NCI-H82 (cell line): ENCODE results near the gene MYMX.
"Not testable (repeated sequence)": the region's sequence is repeated elsewhere in the genome, so short reads cannot be mapped to it uniquely, and the experiment has no call there.

Experiments
- DNase-seq: peaks from one replicate; lab custom pipeline; 2025; lab: John Stamatoyannopoulos, UW

The MYMX gene

DNA sequence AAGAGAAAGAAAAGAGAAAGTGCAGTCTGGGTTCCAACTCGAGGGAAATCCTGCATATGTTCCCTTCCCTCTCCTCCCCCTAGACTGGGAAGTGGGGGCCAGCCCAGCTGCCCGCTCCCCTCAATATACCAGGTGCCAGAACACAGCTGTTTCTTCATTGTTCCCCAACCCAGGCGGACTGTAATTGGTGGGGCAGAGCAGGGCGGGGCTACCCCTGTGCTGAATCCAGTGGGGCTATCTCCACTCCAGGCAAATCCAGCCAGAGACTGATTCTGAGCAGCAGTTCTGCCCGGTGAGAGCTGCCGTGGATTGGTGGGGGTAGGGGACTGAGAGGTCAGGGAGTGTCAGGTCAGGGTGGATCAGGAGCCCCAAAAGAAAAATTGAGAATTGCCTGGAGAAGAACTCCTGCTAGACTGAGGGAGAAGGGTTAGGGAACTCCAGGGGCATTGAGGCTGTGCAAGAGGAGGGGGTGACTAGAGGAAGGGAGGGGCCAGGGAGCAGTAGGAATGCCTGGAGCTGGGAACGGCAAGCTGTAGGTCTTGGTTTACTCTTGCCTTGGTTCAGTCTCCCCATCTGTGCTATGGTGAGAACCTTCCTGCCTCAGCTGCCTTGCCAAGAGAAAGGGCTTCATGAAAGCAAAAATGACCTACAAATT, at the start of gene MYMX:
Gene MYMX, plus strand, starts transcription at position 250 of the 655 bp plus-strand sequence. CDS start 546 bp downstream, outside the sequence.
- peak; percentile 72 for DNase-seq

DNA sequence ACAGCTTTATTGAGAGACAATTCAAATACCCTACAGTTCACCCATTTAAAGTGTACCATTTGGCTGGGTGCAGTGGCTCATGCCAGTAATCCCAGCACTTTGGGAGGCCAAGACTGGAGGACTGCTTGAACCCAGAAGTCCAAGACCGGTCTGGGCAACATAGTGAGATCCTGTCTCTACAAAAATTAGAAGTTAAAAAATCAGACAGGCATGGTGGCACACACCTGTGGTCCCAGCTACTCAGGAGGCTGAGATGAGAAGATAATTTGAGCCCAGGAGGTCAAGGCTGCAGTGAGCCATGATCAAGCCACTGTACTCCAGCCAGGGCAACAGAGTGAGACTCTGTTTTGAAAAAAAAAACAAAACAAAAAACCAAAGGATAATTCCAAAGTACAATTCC, 49.2 kb upstream of the MYMX start:
- no peak for DNase-seq

DNA sequence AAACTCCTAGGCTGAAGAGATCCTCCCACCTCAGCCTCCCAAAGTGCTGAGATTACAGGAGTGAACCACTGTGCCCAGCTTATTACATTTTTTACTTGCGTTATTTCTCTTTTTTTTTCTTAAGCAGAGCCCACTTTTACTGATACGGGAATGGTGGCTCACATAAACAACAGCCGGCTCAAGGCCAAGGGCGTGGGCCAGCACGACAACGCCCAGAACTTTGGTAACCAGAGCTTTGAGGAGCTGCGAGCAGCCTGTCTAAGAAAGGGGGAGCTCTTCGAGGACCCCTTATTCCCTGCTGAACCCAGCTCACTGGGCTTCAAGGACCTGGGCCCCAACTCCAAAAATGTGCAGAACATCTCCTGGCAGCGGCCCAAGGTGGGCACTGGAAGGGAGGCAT, 47.6 kb upstream of the MYMX start:
- DNase-seq: no peak

DNA sequence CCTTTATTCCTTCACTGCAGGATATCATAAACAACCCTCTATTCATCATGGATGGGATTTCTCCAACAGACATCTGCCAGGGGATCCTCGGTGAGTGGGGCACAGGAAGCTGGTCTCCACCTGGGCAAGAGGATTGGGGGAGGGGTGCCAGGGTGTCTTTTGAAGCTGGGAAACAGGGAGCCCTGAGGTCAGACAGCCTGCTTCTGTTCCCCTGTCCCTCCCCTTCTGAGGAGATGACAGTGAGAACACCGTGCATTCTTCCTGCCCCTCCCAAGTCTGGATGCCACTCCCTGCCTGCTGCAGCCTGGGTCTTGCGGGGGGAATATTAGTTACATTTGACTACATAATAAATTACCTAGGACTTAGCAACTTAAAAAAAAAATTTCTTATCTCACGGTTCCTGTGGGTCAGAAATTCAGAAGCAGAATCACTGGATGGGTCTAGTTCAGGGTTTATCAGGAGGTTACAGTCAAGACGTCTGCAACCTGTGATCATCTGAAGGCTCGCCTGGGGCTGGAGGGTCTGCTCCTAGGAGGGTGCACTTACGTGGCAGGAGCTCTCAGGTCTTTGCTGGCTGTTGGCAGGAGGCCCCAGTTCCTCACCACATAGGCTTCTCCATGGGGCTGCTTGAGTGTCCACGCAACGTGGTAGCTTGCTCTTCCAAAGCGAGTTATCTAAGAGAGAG, 46.7 kb upstream of the MYMX start:
- no peak for DNase-seq

DNA sequence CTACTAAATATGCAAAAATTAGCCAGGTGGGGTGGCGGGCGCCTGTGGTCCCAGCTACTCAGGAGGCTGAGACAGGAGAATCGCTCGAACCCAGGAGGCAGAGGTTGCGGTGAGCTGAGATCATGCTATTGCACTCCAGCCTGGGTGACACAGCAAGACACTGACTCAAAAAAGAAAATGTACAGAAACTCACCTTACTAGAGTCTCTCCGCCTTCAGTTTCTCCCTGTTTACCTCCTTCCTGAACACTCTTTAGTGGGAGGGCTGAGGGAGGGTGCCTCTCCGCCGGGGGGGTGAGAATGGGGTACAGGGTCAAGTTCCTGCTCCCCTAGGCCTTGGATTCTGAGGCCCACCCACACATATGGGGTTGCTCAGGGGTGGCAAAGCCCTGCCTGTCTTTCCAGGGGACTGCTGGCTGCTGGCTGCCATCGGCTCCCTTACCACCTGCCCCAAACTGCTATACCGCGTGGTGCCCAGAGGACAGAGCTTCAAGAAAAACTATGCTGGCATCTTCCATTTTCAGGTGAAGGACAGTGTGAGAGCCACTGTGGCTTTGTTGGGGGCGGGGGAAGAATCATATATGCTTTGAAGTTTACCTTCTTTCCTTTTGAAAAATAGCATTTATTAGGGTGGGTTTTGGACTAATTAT, 44.7 kb upstream of the MYMX start:
- DNase-seq: no peak

DNA sequence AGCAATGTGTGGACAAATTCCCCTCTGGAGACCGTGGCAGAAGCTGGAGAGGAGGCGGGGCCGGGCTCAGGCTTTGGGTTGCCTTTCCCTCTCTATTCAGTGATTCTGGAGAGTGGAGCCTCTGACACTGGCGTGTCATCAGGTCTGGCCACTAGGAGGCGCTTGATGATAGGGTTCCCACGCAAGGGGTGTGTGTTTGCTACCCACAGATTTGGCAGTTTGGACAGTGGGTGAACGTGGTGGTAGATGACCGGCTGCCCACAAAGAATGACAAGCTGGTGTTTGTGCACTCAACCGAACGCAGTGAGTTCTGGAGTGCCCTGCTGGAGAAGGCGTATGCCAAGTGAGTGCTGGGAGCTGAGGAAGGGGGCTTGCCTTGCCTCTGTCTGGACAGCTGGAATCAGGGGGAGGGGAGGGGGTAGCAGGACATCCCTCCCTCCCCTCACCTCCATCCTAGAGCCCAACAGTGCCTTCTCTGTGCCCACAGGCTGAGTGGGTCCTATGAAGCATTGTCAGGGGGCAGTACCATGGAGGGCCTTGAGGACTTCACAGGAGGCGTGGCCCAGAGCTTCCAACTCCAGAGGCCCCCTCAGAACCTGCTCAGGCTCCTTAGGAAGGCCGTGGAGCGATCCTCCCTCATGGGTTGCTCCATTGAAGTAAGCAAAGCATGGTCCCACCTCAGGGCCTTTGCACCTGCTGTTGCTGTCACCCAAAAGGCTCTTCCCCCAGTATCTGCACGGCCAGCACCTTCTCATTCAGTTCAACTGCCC, 43.8 kb upstream of the MYMX start:
- DNase-seq: peak; percentile 93

DNA sequence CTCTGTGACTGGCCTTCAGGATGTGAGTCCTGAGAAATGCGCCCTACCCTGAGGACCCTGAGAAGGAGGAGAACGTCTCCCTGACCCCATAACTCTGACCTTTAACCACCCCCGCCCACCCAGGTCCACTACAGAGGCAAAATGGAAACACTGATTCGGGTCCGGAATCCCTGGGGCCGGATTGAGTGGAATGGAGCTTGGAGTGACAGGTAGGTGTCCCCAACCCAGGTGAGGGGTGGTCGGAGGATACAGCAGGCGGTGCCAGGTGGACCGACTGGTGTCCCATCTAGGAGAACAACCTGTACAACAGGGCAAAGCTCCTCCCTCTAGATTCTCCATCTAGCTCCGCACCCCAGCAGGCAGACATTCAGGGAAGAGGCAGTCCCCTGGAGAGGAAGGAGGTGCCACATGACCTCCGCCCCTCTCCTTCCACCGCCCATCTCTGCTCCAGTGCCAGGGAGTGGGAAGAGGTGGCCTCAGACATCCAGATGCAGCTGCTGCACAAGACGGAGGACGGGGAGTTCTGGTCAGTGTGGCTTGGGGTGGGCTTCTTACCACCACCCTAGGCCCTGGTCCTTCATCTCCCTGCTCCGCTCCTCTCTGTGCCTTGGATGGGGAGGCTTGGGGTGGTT, 40.5 kb upstream of the MYMX start:
- no peak for DNase-seq

DNA sequence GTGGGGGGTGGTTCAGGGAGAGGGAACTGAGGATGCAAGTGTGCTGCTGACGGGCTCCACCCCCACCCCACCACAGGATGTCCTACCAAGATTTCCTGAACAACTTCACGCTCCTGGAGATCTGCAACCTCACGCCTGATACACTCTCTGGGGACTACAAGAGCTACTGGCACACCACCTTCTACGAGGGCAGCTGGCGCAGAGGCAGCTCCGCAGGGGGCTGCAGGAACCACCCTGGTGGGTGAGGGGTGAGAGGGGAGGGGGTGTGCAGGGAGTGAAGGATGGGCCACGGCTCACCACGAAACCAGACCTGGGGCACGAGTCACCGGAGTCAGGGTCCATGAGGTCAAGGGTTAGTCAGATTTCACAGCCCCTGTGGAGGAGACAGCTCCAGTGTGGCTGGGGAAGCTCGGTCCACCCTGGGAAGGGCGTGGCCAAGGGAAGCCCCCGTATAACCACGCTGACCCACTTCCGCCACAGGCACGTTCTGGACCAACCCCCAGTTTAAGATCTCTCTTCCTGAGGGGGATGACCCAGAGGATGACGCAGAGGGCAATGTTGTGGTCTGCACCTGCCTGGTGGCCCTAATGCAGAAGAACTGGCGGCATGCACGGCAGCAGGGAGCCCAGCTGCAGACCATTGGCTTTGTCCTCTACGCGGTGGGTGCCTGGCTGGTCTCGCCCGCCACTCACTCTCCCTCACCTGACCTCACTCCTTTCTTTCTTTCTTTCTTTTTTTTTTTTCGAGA, 39.8 kb upstream of the MYMX start:
- DNase-seq: no peak

DNA sequence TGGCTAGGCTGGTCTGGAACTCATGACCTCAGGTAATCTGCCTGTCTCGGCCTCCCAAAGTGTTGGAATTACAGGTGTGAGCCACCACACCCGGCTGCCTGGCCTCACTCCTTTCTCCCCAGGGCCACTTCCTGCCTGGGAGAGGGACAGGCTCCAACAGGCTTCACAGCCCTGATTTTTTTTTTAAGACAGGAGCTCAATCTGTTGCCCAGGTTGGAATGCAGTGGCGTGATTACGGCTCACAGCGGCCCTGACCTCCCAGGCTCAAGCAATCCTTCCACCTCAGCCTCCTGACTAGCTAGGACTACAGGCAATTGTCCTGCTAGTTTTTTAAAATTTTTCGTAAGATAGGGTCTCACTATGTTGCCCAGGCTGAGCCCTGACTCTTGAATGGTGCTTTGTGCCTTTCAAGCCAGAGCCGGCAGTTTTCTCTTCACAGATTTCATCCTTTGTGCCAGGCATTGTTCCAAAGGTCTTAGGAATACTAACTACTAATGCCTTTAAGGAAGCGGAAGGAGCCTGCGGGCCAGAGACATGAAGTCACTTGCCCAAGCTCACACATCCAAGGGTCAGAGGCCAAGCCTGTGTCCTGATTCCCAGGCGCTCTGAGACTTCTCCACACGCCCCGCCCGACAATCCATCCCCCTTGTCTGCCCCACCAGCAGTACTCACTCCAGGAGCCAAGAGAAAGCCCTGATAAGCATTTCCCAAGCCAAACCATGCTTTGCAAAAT, 38.9 kb upstream of the MYMX start:
- DNase-seq: no peak

DNA sequence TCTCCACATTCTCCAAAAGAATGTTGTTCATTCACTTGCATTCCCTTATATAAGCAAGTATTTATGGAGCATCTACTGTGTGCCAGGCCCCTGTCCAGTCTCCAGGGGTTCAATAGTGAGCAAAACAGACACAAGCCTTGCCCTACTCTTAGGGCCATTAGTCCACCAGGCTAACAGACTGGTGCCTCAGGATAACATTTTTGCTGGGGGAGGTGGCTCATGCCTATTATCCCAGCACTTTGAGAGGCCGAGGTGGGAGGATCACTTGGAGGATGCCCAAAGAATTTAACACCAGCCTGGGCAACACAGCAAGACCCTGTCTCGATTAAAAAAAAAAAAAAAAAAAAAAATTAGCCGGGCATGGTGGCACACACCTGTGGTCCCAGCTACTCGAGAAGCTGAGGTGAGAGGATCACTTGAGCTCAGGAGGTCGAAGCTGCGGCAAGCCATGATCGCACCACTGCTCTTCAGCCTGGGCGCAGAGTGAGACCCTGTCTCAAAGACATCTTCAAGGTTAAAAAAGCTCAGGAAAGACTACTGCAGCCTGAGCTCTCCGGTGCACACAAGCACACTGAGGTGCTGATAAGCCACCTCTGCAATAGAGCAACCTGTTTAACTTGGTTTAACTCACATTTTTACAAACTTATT, 38.2 kb upstream of the MYMX start:
- DNase-seq: no peak

DNA sequence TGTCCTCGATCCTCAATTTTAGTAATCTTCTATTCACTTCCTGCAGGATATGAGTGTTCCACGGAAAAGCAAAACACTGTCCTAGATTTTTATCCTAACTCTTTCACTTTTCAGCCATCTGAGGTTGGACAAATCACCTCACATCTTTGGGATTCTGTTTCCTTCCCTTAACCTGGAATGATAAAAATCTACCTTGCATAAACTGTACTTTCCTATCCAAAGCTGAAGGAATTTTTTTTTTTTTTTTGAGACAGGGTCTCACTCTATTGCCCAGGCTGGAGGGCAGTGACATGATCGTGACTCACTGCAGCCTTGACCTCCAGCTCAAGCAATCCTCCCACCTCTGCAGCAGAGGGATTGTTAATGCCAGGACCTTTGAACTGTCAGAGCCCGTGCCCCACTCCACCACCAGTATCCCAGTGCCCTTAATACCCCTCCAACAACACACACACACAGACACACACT, 37.6 kb upstream of the MYMX start:
- no peak for DNase-seq

DNA sequence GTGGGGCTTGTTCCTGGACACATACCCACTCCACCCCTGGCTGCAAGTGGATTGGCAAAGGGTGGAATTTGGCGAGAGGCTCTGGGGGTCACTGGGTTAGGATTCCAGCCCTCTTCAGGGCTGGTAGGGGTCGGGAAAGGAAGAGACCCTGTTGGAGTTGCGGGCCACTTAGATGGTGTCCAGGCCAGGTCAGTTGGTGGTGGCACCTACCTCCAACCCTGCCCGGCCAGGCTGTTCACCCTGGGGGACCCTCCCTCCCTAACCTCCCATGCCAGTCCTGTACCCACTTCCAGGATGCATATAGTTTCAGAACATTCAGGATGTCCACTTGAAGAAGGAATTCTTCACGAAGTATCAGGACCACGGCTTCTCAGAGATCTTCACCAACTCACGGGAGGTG, 37.1 kb upstream of the MYMX start:
- no peak for DNase-seq

DNA sequence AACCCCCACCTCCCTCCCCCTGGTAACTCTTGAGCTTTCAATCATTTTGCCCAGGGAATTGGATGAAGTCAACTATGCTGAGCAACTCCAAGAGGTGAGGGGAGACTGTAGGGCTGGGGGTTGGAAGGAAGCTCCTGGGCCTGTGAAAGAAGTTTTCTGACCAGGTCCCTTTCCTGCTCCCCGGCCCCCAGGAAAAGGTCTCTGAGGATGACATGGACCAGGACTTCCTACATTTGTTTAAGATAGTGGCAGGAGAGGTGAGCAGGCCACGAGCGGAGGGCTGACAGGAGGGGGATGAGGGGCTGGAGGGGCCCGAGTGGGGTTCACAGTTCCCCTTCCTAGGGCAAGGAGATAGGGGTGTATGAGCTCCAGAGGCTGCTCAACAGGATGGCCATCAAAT, 36.3 kb upstream of the MYMX start:
- DNase-seq: no peak

DNA sequence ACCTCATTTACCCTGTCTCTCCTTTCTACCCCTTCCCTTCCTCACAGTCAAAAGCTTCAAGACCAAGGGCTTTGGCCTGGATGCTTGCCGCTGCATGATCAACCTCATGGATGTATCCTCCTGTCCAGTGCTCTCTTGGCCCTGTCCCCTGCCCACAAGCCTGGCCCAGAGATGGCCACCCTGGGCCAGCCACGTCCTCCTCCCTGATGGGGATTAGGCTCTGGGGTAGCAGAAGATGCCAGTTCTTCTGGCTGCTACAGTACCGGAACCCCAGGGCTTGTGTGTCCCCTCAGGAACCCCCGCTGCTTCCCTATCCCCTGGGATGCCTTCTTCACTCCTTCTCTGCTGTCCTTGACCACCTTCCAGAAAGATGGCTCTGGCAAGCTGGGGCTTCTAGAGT, 35.8 kb upstream of the MYMX start:
- no peak for DNase-seq

DNA sequence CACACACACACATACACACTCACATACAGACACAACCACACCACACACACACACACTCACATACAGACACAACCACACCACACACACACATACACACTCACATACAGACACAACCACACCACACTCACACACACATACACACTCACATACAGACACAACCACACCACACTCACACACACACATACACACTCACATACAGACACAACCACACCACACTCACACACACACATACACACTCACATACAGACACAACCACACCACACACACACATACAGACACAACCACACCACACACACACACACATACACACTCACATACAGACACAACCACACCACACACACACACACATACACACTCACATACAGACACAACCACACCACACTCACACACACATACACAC, 34.9 kb upstream of the MYMX start:
- DNase-seq: not testable (repeated sequence)

DNA sequence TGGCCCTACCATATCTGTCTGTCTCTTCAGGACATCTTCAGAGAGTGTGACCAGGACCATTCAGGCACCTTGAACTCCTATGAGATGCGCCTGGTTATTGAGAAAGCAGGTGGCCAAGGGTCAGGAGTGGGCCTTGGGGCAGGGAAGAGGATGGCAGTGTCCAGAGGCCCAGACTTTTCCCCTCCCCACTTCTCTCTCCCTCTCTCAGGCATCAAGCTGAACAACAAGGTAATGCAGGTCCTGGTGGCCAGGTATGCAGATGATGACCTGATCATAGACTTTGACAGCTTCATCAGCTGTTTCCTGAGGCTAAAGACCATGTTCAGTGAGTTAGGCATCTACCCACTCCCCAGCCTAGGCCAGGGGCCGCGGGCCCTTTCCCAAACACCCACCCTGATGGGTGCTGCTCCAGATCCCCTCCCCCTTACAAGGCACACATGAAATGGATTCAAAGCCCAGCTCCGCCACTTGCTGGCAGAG, 33.8 kb upstream of the MYMX start:
- DNase-seq: no peak

DNA sequence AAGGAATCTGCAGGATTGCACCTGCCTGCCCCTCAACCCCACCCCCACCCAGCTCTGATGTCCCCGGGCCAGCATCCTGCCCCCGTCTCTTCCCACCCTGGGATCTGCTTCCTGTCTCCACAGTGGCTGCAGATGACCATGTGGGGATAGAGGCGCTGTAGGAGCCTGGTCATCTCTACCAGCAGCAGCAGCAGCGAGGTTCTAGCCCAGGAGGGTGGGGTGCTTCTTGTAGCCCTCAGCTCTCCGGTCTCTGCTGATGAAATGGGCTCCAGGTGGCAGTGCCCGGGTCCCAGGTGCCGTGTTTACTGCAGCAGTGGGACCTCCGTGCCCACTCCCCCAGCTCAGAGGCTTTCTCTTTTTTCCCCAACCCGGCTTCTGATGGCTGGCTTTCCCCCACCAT, 32.9 kb upstream of the MYMX start:
- DNase-seq: no peak

DNA sequence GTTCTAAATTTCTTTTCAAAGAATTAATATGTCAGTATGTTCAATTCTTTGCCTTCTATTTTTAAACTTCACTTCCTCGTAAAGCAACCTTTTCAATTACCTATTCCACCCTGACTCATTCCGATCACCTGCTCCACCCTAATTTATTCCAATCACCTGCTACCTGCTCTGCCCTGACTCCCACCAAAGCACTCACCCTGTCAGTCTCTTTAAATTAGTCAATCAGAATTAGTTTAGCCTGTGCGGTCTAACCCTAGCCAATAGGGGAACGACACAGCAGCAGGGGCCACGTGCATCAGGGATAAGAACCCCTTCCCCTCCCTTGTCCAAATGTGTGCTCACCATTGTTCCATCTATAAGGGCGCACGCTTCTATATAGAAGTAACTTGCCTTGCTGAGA, 31.4 kb upstream of the MYMX start:
- DNase-seq: peak; percentile 72

DNA sequence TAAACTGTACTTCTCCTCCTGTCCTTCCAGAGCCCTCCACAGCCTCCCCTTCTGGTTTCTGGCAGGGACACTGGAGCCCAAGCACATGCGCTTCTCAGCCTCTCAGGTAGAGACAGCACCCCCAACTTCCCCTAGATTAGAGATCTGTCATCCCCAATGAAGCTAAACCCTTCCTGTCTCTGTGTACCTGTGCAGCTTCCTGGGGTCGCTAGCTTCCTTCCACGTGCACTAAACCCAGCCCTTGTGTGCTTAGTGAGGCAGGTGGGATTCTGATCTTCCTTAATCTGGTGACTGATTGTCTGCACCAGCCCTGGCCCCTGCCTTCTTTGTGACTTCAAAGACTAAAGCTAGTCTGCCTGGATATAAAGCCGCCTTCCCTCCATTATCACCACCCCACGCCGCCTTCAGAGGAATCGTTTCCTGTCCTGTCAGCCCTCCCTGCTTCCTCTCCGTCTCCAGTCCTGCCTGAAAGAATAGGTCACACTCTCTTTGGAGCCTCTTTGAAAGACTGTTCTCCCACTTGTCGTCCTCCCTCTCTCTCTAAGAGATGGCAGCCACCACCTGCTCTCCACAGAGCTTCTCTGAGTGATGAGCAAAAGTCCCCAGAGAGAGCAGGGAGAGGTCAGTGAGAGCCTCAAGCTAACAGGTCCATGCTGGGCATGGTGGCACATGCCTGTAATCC, 30.6 kb upstream of the MYMX start:
- peak; percentile 93 for DNase-seq
